ENCODE results near the gene WT1. TPM values are rescaled to one million over a fixed set of nuclear protein-coding genes. Genes with fewer than 3 reads are reported as not detected.

WT1 gene
- total and polyA plus RNA-seq, 2 of the 4 experiments (the other 2 are of a cell fraction) = not detected

DNA sequence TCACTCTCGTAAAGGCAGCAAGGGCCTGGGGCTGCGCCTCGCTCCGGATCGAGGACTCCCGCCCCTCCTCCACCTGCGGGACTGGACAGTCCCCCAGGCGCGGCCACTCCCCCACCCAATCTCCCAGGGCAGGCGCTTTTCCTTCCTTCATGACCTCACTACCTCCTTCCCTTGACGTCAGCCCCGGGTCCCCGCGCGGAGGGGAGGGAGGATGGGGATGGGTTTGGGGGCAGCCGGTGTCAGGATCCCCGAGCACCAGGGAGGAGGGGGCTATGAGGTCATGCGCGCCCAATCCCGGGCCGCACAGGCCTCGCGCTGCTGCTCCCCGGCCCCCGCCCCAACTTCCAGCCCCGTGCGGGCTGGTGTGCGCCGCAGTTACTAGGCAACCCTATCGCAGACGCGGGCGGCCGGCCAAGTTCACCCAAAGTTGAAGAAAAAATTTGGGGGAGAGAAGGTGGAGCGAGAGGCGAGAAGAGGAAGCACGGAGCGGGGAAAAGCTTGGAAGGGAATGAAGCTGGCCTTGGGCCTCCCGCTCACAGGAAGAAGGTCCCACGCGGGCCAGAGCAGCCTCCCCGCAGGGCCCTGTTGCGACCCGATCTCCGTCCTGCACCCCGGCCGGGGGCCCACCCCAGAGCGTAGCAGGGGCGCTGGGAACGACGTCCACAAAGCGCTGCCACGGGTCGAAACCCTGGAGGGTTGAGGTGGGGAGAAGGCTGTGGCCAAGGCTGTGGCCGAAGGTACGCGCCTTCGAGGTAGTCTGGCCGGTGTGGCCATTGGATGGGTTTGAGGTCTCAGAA is 8.3 kb downstream of the WT1 start (continued):
- TF ChIP-seq MAZ (IDR thresholded peaks at IDR 0.05; ENCODE audit: borderline replicate concordance, low read depth, low read length) = no peak
- no peak for TF ChIP-seq NFE2L2 (IDR thresholded peaks at IDR 0.05; ENCODE audit: low read depth, low read length)
- no peak for TF ChIP-seq RCOR1 (IDR thresholded peaks at IDR 0.05; ENCODE audit: insufficient replicate concordance, low read length)

DNA sequence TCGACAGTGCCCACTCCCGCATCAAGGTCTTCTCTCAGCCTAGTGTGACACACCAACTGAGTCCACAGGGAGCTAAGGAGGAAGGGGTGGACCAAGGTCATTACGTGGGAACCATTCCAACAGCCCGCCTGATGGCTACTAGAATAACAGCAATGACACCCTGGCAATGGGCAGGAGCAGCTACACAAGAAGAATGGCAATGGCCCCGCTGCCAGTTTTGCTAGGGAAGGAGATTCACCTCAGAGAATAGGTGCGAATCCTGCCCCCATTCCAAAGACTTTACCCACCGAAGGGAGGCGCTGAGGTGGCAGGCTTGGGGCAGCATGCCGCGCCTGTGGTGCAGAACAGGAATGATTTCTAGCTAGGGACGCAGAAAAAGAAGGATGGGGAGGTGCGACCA is 9.1 kb downstream of the WT1 start:
- intact Hi-C loops (cut with micrococcal nuclease) = no loop called here
- Histone ChIP-seq H4K20me1 (ENCODE audit: insufficient read depth, low read length) (no peaks in the 10 kb centered on the region), H3K14ac (replicated peaks; ENCODE audit: low read depth, low read length) (no peak overlapping the region), H2BK20ac (ENCODE audit: low read depth, low read length) (no peak overlapping the region), H3K9me3 (ENCODE audit: control insufficient read depth, insufficient read depth, low read length) (0 out of 2 replicates have a peak, but pooled peaks cover 2% of the 10 kb centered on the region), H2BK120ac (ENCODE audit: low read depth, low read length) (no peak overlapping the region), H3K79me1 (ENCODE audit: low read depth in 1 of 2, low read length in 2 of 2) (no peaks in the 10 kb centered on the region), H4K8ac (ENCODE audit: low read depth in 2 of 2, low read length in 2 of 2) (no peak overlapping the region), H3K27ac (ENCODE audit: insufficient read depth, low read length) (no peak overlapping the region), H3K9ac (ENCODE audit: low read depth, low read length) (no peak overlapping the region), H2AK9ac (replicated peaks; ENCODE audit: low read depth, low read length, poor library complexity) (no peak overlapping the region), H2AK5ac (ENCODE audit: low read depth, low read length) (no peak overlapping the region), H3K4me1 (ENCODE audit: control insufficient read depth, insufficient read depth, low read length) (no peaks in the 10 kb centered on the region), H3K18ac (ENCODE audit: low read depth, low read length) (no peak overlapping the region), H3K4me3 (ENCODE audit: insufficient read depth, low read depth, low read length) (no peak overlapping the region), H3K23ac (ENCODE audit: low read depth, low read length) (no peak overlapping the region), H2BK5ac (ENCODE audit: low read depth, low read length, poor library complexity, severe bottlenecking) (no peak overlapping the region), H4K5ac (ENCODE audit: low read depth, low read length) (no peak overlapping the region), H3K9me1 (ENCODE audit: insufficient read depth, low read length) (no peaks in the 10 kb centered on the region), H3K4me2 (ENCODE audit: low read depth, low read length) (no peak overlapping the region), H3K27me3 (ENCODE audit: control insufficient read depth, insufficient read depth, low read length) (peaks cover 63% of the 10 kb centered on the region), H4K91ac (ENCODE audit: insufficient read depth, low read depth, low read length) (no peak overlapping the region), H3K36me3 (ENCODE audit: control insufficient read depth, insufficient read depth, low read length) (no peaks in the 10 kb centered on the region), H3K56ac (ENCODE audit: extremely low read depth, insufficient read depth, low read length) (no peak overlapping the region), H3K4ac (ENCODE audit: low read depth, low read length) (no peak overlapping the region), H2AFZ (replicated peaks; ENCODE audit: low read length, poor library complexity) (peak overlapping the region; percentile 40), H2BK15ac (ENCODE audit: low read depth, low read length) (no peak overlapping the region)
- DNase-seq (no peak), ATAC-seq (ENCODE audit: low read depth) (no peak)
- in situ Hi-C loops (cut with MboI; ENCODE audit: low sequenced_read_pairs) = loop anchor here (5.0 kb wide), 1 partner anchor 51 kb away; no protein-coding TSS in a partner anchor
- POLR2A ChIA-PET (ENCODE audit: unreplicated experiment) = no interaction called here
- dilution Hi-C loops (cut with HindIII; ENCODE audit: low sequenced_read_pairs, unreplicated experiment) = no loop called here
- no TSS peak for BruUV-seq (replicated peaks)
- TF ChIP-seq RCOR1 (IDR thresholded peaks at IDR 0.05; ENCODE audit: insufficient replicate concordance, low read length) = no peak
- TF ChIP-seq MXI1 (IDR thresholded peaks at IDR 0.05; ENCODE audit: borderline replicate concordance, low read depth, low read length) = no peak
- no peak for TF ChIP-seq MAZ (IDR thresholded peaks at IDR 0.05; ENCODE audit: borderline replicate concordance, low read depth, low read length)
- TF ChIP-seq FOS (IDR thresholded peaks at IDR 0.05; ENCODE audit: low read depth, low read length) = no peak
- no peak for TF ChIP-seq CEBPB (IDR thresholded peaks at IDR 0.05; ENCODE audit: low read depth, low read length)
- no peak for TF ChIP-seq RAD21 (IDR thresholded peaks at IDR 0.05; ENCODE audit: low read length)
- TF ChIP-seq ELK1 (IDR thresholded peaks at IDR 0.05; ENCODE audit: borderline replicate concordance, low read depth, low read length) = no peak
- TF ChIP-seq CTCF (conservative IDR thresholded peaks at IDR 0.05; ENCODE audit: low read depth, low read length) = no peak
- no peak for TF ChIP-seq POLR2A (IDR thresholded peaks at IDR 0.05; ENCODE audit: low read depth, low read length)
- TF ChIP-seq BHLHE40 (IDR thresholded peaks at IDR 0.05; ENCODE audit: low read depth, low read length) = no peak
- TF ChIP-seq RFX5 (IDR thresholded peaks at IDR 0.05; ENCODE audit: low read depth, low read length) = no peak
- WGBS, 2 experiments (ENCODE audit: extremely low coverage in 2 of 2, insufficient read length in 1 of 2) = 12% methylated on average over 4 of the region's 12 CpGs; no CpG with 5 or more reads in 1 of the 2 experiments
- CTCF ChIA-PET = no interaction called here
